GM19193 (cell line): ENCODE data around the gene ALDH1L2.

Source experiments
- POLR2A ChIP-seq: IDR thresholded peaks from 4 replicates; pipeline ENCODE4 v1.6.1; 2011; ENCODE audit not compliant: insufficient read depth, insufficient read length; ENCODE audit errors: extremely low read depth

ALDH1L2 gene

DNA sequence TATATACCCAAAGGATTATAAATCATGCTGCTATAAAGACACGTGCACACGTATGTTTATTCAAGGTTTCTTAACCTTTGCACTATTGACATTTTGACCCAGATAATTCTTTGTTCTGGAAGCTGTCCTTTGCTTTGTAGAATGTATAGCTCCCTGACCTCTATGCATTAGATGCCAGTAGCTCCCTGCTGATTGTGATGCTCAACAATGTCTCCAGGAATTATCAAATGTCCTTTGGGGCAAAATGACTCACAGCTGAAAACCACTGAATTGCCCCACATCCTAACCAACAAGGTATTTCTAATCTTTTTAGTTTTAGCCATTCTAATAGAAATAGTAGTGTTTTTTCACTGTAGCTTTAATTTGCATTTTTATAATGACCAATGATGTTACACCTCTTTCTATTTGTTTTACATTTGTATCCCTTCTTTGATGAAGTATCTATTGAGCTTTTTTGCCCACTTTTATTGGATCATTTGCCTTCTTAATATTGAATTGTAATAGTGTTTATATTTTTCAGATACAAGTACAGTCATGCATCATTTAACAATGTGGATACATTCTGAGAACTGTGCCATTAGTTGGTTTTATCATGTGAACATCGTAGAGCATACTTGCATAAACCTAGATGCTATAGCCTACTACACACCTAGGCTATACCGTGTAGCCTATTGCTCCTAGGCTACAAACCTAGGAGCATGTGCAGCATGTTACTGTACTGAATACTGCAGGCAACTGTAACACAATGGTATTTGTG is 108.5 kb downstream of the ALDH1L2 start:
- no peak for TF ChIP-seq POLR2A

DNA sequence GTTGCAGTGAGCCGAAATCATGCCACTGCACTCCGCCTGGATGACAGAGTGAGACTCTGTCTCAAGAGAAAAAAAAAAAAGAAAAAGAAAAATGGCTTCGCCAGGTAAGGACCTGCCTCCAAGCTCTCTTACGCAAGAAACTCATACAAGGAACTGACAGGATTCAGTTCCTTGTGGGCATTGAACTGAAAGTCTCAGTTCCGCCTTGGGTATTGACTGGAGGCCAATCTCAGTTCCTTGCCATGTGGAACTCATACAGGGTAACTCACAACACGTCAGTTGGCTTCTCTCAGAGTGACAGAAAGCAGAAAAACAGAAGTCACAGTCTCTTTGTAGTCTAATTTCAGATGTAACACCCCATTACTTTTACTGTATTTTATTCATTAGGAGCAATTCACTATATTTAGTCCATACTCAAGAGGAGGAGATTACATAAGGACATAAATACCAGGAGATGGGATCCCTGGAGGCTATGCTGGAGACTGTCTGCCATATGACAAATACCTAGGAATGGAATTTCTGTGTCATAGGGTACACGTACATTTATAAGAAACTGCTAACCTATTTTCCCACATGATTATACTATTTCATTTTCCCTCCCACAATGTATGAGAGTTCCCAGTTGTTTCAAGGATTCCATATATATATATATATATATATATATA is 109.5 kb downstream of the ALDH1L2 start:
- no peak for TF ChIP-seq POLR2A

DNA sequence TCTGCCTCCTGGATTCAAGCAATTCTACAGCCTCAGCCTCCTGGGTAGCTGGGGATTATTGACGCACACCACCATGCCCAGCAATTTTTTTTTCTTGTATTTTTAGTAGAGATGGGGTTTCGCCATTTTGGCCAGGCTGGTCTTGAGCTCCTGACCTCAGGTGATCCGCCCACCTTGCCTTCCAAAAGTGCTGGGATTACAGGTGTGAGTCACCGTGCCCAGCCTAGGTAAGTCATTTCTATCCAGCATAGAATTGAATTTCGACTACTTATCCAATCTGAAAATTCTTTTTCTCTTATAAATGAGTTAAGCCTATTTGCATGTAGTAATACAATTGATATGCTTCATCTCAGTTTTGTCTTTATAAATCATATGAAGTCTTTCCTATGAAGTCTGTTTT is 111.0 kb downstream of the ALDH1L2 start:
- no peak for TF ChIP-seq POLR2A

DNA sequence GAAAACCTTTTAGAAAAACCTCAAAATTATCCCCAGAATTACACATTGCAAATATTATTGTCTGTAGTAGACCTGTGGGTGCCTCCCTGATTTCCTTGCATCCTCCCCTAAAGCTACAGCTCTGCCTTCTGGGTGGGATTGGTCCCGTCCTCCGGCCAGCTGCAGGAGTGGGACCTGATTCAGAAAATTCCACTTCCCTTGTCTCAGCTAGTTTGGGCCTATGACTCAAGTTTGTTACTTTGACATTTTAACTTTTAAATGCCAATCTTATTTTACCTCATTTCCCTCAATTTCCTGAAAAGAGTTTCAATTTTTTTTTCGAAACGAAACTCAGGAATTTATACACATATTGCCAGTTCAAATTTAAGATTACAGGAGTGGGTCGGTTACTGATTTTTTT is 113.0 kb downstream of the ALDH1L2 start:
- no peak for TF ChIP-seq POLR2A
